ENCODE measurements around the gene PTPRQ.

PTPRQ gene

GRCh38 chr12:80698847-80699542, 255.0 kb downstream of the PTPRQ start:
- H3K4me3 ChIP-seq (ENCODE audit: control insufficient read depth, low read depth, low read length): no peak overlapping the region
- TF ChIP-seq, protein P1, sequence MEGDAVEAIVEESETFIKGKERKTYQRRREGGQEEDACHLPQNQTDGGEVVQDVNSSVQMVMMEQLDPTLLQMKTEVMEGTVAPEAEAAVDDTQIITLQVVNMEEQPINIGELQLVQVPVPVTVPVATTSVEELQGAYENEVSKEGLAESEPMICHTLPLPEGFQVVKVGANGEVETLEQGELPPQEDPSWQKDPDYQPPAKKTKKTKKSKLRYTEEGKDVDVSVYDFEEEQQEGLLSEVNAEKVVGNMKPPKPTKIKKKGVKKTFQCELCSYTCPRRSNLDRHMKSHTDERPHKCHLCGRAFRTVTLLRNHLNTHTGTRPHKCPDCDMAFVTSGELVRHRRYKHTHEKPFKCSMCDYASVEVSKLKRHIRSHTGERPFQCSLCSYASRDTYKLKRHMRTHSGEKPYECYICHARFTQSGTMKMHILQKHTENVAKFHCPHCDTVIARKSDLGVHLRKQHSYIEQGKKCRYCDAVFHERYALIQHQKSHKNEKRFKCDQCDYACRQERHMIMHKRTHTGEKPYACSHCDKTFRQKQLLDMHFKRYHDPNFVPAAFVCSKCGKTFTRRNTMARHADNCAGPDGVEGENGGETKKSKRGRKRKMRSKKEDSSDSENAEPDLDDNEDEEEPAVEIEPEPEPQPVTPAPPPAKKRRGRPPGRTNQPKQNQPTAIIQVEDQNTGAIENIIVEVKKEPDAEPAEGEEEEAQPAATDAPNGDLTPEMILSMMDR (IDR thresholded peaks at IDR 0.05; ENCODE audit: control insufficient read depth, insufficient read depth, low read depth, low read length, missing control alignments): no peak
- no peak for DNase-seq (ENCODE audit: low read depth)

DNA sequence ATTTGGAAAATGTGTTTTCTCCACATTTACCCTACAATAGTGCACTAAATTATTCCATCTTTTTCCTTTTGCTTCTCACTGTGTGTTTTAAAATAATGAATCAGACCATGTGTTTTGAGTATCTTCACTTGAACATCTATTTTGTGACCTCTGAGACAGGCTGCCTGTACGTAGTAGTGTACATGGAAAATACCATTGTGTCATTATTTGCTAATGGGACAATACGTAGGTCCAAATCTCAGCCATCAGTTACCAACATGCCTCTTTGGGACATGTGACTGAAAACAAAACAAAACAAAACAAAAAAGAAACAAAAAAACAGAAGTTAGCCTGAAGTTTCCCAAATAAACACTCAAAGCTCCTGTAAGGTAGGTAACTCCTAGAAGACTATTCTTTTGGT, 256.3 kb downstream of the PTPRQ start:
- no peak overlapping the region for H3K4me3 ChIP-seq (ENCODE audit: control insufficient read depth, low read depth, low read length)
- DNase-seq (ENCODE audit: low read depth): no peak
- TF ChIP-seq, protein P1 (IDR thresholded peaks at IDR 0.05; ENCODE audit: control insufficient read depth, insufficient read depth, low read depth, low read length, missing control alignments): no peak

GRCh38 chr12:80701388-80701787, 257.4 kb downstream of the PTPRQ start:
- TF ChIP-seq, protein P1 (IDR thresholded peaks at IDR 0.05; ENCODE audit: control insufficient read depth, insufficient read depth, low read depth, low read length, missing control alignments): no peak
- no peak for DNase-seq (ENCODE audit: low read depth)
- no peak overlapping the region for H3K4me3 ChIP-seq (ENCODE audit: control insufficient read depth, low read depth, low read length)

GRCh38 chr12:80702889-80703805, 259.1 kb downstream of the PTPRQ start:
- DNase-seq (ENCODE audit: low read depth): peak; percentile 24
- TF ChIP-seq, protein P1 (IDR thresholded peaks at IDR 0.05; ENCODE audit: control insufficient read depth, insufficient read depth, low read depth, low read length, missing control alignments): no peak
- no peak overlapping the region for H3K4me3 ChIP-seq (ENCODE audit: control insufficient read depth, low read depth, low read length)

DNA sequence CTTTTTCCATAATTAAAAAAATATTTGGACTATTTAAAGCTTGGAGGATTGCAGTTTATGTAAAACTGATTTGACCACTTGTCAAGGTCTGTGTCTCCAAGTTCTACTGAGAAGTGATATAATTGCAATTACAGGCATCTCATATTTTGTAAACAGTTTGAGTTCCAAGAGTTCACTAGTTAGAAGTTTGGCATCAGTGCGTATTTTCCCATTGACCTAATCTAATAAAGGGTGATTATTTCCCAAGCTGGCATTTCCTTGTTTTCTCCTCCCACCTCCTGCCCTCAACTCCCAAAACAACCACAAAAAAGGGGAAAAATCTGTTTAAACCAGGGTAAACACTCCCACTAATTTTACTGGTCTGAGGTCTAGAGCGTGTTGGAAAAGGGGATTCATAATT, 260.4 kb downstream of the PTPRQ start:
- TF ChIP-seq, protein P1 (IDR thresholded peaks at IDR 0.05; ENCODE audit: control insufficient read depth, insufficient read depth, low read depth, low read length, missing control alignments): no peak
- no peak for DNase-seq (ENCODE audit: low read depth)
- H3K4me3 ChIP-seq (ENCODE audit: control insufficient read depth, low read depth, low read length): no peak overlapping the region

- TF ChIP-seq, protein P1 (IDR thresholded peaks at IDR 0.05; ENCODE audit: control insufficient read depth, insufficient read depth, low read depth, low read length, missing control alignments): no peak
These were observed 263.2 kb downstream of the PTPRQ start, which contains the start of gene MYF6 for GRCh38 chr12:80707126-80707829. Gene MYF6 (plus strand): TSS chr12:80707634. CDS start chr12:80707720, 86 bp downstream.

More at GRCh38 chr12:80707126-80707829, 263.2 kb downstream of the PTPRQ start, which contains the start of gene MYF6:
- H3K4me3 ChIP-seq (ENCODE audit: control insufficient read depth, low read depth, low read length): peak within 1 kb of the TSS; percentile 9
- DNase-seq (ENCODE audit: low read depth): no peak
